WI38 (cell line): ENCODE measurements around the gene AUH.

Source experiments
- H3K4me3 ChIP-seq: 2 replicates; pipeline ENCODE4 v1.5.1; 2011; ENCODE audit warnings: low read depth, mild to moderate bottlenecking, control low read depth, low read length
- TF ChIP-seq, protein P1 (sequence below): IDR thresholded peaks from 2 replicates; pipeline ENCODE4 v1.5.1; 2012; ENCODE audit warnings: low read depth, mild to moderate bottlenecking, control low read depth, low read length

Gene AUH

DNA sequence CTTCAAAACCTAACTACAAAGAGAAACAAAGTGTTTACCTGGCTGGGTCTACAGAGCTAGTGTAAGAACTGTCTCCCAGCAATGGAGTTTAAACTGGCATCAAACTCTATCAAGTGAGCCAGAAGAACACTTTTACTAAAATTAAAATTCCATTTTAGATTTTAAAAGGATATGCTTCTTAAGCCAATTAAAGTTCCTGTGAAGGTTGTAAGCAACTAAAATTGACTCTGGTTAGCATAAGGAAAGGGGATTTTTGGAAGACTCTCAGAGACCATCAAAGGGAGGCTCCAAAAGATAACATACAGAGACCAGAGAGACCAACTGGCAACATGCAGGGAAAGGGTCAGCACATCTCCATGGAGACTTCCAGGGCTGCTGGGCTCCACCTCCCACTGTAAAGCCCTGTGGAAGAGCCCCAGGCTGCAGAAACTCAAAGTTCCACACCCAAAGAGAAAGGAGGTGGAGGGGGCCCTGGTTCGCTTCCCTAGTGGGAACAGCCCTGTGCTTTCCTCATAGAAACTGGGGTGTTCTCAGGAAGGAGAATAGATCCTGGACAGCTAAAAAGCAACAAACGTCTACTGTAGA lies 91.7 kb downstream of the AUH start:
- no peak overlapping the region for H3K4me3 ChIP-seq
- TF ChIP-seq, protein P1, sequence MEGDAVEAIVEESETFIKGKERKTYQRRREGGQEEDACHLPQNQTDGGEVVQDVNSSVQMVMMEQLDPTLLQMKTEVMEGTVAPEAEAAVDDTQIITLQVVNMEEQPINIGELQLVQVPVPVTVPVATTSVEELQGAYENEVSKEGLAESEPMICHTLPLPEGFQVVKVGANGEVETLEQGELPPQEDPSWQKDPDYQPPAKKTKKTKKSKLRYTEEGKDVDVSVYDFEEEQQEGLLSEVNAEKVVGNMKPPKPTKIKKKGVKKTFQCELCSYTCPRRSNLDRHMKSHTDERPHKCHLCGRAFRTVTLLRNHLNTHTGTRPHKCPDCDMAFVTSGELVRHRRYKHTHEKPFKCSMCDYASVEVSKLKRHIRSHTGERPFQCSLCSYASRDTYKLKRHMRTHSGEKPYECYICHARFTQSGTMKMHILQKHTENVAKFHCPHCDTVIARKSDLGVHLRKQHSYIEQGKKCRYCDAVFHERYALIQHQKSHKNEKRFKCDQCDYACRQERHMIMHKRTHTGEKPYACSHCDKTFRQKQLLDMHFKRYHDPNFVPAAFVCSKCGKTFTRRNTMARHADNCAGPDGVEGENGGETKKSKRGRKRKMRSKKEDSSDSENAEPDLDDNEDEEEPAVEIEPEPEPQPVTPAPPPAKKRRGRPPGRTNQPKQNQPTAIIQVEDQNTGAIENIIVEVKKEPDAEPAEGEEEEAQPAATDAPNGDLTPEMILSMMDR, result no peak

DNA sequence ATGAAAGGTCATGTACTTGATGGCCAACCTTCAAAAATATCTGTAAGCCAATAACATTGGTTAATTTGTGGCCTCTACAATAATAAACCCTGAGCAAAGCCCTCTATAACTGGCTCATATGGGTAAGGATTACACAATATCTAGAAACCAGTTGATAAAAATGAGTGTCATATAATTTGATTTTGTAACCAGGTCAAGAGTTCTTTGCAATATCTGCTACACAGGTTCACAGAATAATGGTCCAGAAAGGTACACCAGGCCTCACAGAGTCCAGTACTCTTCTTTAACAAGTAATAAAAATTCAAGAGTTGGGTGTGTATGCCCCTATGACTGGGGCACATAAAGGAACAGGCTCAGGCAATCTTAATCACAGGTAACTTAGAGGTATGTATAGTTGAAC lies 95.3 kb downstream of the AUH start:
- TF ChIP-seq, protein P1, result no peak
- no peak overlapping the region for H3K4me3 ChIP-seq

DNA sequence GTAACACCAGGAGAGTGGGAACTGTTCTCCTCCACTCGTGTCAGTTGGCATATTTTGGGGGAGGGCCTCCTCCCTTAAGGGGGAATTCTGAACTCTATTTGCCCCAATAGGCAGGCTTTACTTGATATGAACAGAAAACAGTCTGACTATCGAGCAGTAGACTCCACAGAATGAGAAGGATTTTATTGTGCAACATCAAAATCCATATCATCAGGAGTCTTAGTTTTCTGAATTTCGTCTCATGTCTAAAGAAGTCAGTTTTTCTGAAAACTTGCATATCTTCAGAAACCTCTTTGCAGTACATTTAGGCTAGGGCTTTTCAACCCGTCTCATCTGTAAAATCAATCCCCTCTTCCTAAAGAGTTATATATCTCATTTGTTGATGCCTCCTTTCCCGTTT lies 96.2 kb downstream of the AUH start:
- TF ChIP-seq, protein P1, result no peak
- no peak overlapping the region for H3K4me3 ChIP-seq

DNA sequence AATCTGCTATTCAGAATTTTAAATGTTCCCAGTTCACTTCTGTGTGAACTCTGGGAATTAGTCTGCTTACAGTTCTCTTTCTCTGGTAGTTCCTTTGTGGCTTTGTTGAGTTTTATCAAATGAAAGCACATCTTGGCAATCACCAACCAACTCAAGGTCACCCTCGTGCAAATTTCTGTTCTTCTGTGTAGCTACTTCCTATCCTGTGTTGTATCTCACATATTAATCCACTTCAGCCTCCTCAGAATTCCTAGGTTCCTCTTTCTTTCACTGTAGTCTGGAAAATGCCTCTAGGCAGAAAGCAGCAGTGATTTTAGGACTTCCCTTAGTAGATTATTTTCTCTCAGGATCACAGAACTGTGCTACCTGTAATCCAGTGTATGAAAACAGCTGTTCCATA lies 100.3 kb downstream of the AUH start:
- TF ChIP-seq, protein P1, result no peak
- no peak overlapping the region for H3K4me3 ChIP-seq

DNA sequence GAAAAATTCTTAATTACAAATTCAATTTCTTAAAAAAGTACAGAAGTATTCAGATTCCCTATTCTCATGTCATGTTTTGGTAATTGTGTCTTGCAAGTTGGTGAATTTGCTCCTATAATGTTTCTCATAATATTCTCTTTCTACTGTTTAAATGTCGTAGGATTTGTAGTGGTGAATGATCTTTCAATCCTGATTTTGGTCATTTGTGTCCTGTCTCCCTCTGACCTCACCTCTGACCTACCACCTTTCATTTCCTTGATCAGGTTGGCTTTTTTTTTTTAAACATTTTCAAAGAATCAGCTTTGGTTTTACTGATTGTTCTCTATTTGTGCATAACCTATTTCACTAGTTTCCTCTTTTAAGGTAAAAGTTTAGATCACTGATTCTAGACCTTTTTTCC lies 102.6 kb downstream of the AUH start:
- no peak overlapping the region for H3K4me3 ChIP-seq
- TF ChIP-seq, protein P1, result no peak

DNA sequence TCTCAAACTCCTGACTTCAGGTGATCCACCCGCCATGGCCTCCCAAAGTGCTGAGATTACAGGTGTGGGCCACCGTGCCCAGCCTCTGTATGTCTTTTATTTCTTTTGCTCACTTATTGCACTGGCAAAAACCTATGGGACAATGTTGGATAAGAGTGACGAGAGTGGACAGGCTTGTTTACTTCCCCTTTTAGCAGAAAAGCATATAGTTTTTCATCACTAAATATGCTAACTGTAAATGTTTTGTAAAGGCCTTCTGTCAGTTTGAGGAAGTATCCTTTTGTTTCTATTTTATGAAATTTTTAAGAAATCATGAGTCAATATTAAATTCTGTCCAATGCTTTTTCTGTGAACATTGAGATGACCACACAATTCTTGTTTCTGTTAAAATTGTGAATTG lies 103.3 kb downstream of the AUH start:
- H3K4me3 ChIP-seq, result no peak overlapping the region
- TF ChIP-seq, protein P1, result no peak

DNA sequence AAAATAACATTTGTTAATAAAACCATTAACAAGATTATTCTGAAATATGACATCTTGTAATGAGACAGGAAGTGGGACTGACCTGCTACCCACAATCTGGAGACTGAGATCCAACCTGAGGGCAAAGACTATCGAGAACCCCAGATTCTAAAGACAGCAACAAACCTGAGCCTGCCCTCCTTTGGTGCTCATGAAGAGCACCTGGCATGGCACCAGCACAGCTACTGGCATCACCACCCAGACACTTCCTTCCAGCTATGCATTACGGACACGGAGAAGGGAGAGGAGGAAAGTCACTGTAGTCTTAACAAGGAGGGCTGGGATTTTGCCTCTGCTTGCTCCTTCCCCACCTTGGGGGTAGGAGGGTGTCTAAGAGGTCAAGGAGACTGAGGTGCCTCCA lies 105.5 kb downstream of the AUH start:
- H3K4me3 ChIP-seq, result no peak overlapping the region
- TF ChIP-seq, protein P1, result no peak
